ENCODE data around the gene OR2M4. TPM values are rescaled to one million over a fixed set of nuclear protein-coding genes. Genes with fewer than 3 reads are reported as not detected.
A peak's percentile ranks its signal among the peaks of the same experiment; 100 is the strongest.
"Not testable (repeated sequence)": the region's sequence is repeated elsewhere in the genome, so short reads cannot be mapped to it uniquely, and the experiment has no call there.

OR2M4 gene, protein sequence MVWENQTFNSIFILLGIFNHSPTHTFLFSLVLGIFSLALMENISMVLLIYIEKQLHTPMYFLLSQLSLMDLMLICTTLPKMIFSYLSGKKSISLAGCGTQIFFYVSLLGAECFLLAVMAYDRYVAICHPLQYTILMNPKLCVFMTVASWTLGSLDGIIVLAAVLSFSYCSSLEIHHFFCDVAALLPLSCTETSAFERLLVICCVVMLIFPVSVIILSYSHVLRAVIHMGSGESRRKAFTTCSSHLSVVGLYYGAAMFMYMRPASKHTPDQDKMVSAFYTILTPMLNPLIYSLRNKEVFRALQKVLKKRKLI
- total RNA-seq (not detected), polyA plus RNA-seq (not detected), total RNA-seq (0 reads per million in 6 experiments)

DNA sequence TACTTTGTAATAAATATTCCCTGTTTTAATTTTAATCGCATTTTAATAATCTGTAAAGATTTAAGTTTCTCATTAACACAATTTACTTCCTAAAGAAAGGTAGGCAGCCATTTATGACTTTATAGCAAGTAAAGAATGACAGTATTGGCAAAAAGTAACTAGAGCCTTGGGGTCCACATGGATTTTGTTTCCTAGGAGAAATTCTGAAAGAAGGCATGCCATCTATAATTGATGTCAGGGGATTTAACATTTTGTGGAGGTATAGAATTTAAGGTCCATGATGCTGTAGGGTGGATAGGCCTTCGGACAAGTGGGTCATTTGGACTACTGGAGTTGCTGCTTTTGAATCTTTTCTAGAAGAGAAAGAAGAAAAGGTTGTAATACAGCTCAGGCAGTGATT lies at the start of gene OR2M4:
Gene OR2M4, plus strand, starts transcription at position 301 of the 400 bp plus-strand sequence. CDS start 7,512 bp downstream, outside the sequence.
- peaks cover 0 to 7% (median 3%) of the 10 kb centered on the region in 3 donors for H3K36me3 Mint-ChIP-seq
- DNase-seq (no peak), ATAC-seq (no peak)
- H3K27me3 Mint-ChIP-seq = peaks cover 0 to 29% (median 13%) of the 10 kb centered on the region in 5 donors
- H3K4me3 Mint-ChIP-seq = no peak within 1 kb of the TSS
- POLR2A ChIA-PET = no interaction called here
- no peak within 1 kb of the TSS for H3K27ac Mint-ChIP-seq
- peaks cover 0 to 24% (median 12%) of the 10 kb centered on the region in 9 donors for H3K9me3 Mint-ChIP-seq
- no peaks in the 10 kb centered on the region for H3K4me1 Mint-ChIP-seq

DNA sequence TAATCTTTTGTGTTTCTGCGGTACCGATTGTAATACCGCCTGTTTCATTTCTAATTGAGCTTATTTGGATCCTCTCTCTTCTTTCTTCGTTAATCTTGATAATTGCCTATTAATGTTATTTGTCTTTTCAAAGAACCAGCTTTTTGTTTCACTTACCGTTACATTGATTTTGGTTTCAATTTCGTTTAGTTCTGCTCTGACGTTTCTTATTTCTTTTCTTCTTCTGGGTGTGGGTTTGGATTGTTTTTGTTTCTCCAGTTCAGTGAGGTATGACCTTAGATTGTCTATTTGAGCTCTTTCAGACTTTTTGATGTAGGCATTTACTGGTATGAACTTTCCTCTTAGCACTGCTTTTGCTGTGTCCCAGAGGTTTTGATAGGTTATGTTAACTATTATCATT lies 47.2 kb upstream of the OR2M4 start:
- POLR2A ChIA-PET = no interaction called here
- no peak overlapping the region for H3K27ac Mint-ChIP-seq
- H3K27me3 Mint-ChIP-seq = peaks cover 0 to 25% (median 11%) of the 10 kb centered on the region in 5 donors
- no peak for DNase-seq
- no peak overlapping the region for H3K4me3 Mint-ChIP-seq
- peaks cover 2 to 39% (median 10%) of the 10 kb centered on the region in 9 donors for H3K9me3 Mint-ChIP-seq
- ATAC-seq = no peak
- H3K4me1 Mint-ChIP-seq = no peaks in the 10 kb centered on the region
- peaks cover 0 to 4% (median 0%) of the 10 kb centered on the region in 3 donors for H3K36me3 Mint-ChIP-seq

DNA sequence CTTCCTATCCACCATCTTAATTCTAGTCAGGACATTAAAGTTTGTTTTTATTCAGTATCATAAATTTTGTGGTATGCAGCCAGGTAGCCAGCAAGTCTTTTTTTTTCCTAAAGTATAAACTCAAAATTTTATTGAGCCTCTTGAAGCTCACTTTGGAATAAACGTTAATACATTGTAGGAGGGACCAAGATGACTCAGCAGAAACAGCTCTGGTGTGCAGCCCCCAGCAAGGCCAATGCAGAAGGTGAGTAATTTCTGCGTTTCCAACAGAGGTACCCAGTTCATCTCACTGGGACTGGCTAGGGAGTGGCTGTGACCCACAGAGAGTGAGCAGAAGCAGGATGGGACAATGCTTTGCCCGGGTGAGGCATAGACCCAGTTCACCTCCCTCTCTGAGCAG lies 43.9 kb upstream of the OR2M4 start:
- Mint-ChIP-seq H3K9me3 (peaks cover 2 to 46% (median 10%) of the 10 kb centered on the region in 9 donors), H3K36me3 (no peaks in the 10 kb centered on the region), H3K4me3 (no peak overlapping the region), H3K27me3 (peaks cover 0 to 21% (median 11%) of the 10 kb centered on the region in 5 donors), H3K4me1 (no peaks in the 10 kb centered on the region), H3K27ac (no peak overlapping the region)
- ATAC-seq (no peak), DNase-seq (no peak)
- POLR2A ChIA-PET = no interaction called here

DNA sequence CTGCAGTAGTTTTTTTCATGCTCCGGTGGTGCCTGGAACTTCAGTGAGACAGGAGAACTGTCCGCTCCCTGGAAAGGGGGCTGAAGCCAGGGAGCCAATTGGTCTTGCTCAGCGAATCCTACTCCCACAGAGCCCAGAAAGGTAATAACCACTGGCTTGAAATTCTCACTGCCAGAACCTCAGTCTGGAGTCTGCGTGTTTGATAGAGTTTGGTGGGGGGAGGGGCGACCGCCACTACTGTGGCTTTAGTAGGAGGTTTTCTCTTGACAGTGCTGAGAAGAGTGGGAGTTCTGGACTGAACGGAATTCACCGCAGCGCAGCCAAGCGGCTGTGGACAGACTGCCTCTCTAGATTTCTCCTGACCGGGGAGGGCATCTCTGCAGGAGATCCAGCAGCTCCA lies 42.2 kb upstream of the OR2M4 start:
- no peak for ATAC-seq
- H3K36me3 Mint-ChIP-seq = no peaks in the 10 kb centered on the region
- POLR2A ChIA-PET = no interaction called here

DNA sequence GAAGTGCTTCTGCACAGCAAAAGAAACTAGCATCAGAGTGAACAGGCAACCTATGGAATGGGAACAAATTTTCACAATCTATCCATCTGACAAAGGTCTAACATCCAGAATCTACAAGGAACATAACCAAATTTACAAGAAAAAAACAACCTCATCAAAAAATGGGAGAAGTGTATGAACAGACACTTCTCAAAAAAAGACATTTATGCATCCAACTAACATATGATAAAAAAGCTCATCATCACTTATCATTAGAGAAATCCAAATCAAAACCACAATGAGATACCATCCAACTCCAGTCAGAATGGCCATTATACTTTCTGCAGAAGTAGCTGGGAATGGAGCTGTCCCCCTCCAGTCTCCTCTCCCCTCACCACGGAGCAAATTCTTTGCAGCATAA lies 37.1 kb upstream of the OR2M4 start:
- Mint-ChIP-seq H3K4me3 (no peak overlapping the region), H3K4me1 (no peaks in the 10 kb centered on the region), H3K27me3 (peaks cover 0 to 4% (median 0%) of the 10 kb centered on the region in 5 donors), H3K9me3 (peaks cover 0 to 40% (median 16%) of the 10 kb centered on the region in 9 donors), H3K36me3 (no peaks in the 10 kb centered on the region), H3K27ac (no peak overlapping the region)
- DNase-seq (no peak), ATAC-seq (no peak)
- POLR2A ChIA-PET = no interaction called here

More for the DNA sequence above, 42.2 kb upstream of the OR2M4 start:
- H3K4me1 Mint-ChIP-seq = no peaks in the 10 kb centered on the region
- H3K27ac Mint-ChIP-seq = no peak overlapping the region
- DNase-seq = no peak
- peaks cover 2 to 30% (median 12%) of the 10 kb centered on the region in 9 donors for H3K9me3 Mint-ChIP-seq
- no peak overlapping the region for H3K4me3 Mint-ChIP-seq
- H3K27me3 Mint-ChIP-seq = peaks cover 0 to 20% (median 11%) of the 10 kb centered on the region in 5 donors

DNA sequence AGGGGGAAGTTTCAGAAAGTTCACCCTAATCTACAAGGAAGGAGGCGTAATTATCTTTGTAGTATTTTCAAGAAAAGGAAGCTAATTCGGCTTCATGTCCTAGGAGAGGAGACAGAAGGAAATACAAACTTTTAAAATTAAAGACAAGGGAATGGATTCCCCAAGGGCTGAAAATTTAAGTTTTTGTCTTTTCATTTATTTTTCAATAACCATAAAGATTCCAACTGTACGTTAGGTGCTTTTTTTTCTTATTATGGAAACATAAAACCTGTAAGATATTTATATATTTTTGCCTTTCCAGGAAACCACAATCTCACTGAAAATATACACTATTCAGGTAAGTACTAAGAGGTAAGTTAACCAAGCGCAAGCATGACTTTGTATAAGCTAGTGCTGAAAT lies 34.3 kb upstream of the OR2M4 start, which contains the start of gene OR2M3:
Gene OR2M3, plus strand, starts transcription at position 301 of the 400 bp plus-strand sequence. CDS start 5,803 bp downstream, outside the sequence.
- POLR2A ChIA-PET = no interaction called here
- Mint-ChIP-seq H3K4me3 (no peak within 1 kb of the TSS), H3K27me3 (peaks cover 0 to 2% (median 0%) of the 10 kb centered on the region in 5 donors), H3K4me1 (no peaks in the 10 kb centered on the region), H3K36me3 (no peaks in the 10 kb centered on the region), H3K27ac (no peak within 1 kb of the TSS), H3K9me3 (peaks cover 0 to 29% (median 9%) of the 10 kb centered on the region in 9 donors)
- ATAC-seq = no peak
- no peak for DNase-seq

DNA sequence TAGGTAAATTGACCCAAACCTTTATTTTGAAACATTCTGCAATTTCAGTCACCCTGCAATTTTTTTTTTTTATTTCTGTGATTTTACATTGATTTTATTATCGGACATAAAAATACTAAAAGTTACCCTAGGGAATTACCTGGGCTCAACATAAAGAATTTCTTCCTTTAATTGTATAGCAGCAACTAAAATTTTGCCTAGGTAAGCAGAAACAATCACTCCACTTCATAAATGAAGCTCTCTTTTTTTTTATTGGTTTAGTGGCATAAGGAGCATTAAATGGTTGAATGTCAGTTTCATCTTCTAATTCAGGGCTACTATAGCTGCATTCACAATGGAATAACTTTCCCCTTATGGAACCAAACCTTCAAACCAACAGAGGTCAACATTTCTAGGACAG lies 15.3 kb upstream of the OR2M4 start:
- H3K27me3 Mint-ChIP-seq = peaks cover 5 to 35% (median 10%) of the 10 kb centered on the region in 5 donors
- H3K36me3 Mint-ChIP-seq = no peaks in the 10 kb centered on the region
- peaks cover 0 to 23% (median 3%) of the 10 kb centered on the region in 9 donors for H3K9me3 Mint-ChIP-seq
- DNase-seq (no peak), ATAC-seq (no peak)
- H3K4me3 Mint-ChIP-seq = no peak overlapping the region
- POLR2A ChIA-PET = no interaction called here
- no peaks in the 10 kb centered on the region for H3K4me1 Mint-ChIP-seq
- H3K27ac Mint-ChIP-seq = no peak overlapping the region

DNA sequence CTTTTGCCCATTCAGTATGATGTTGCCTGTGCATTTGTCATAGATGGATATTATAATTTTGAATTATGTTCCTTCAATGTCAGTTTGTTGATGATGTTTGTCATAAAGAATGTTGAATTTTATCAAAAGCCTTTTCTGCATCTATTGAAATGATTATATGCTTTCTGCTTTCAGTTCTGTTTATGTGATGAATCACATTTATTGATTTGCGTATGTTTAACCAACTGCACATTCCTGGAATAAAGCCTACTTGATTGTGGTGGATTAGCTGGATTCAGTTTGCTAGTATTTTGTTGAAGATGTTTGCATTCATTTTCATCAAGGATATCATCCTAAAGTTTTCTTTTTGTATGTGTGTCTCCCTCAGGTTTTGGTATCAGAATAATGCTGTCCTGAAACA lies 5.7 kb upstream of the OR2M4 start:
- Mint-ChIP-seq H3K9me3 (peaks cover 4 to 27% (median 10%) of the 10 kb centered on the region in 9 donors), H3K4me3 (no peak overlapping the region), H3K27ac (no peak overlapping the region), H3K27me3 (peaks cover 2 to 23% (median 12%) of the 10 kb centered on the region in 5 donors), H3K36me3 (peaks cover 0 to 7% (median 3%) of the 10 kb centered on the region in 3 donors), H3K4me1 (no peaks in the 10 kb centered on the region)
- ATAC-seq (no peak), DNase-seq (no peak)
- POLR2A ChIA-PET = no interaction called here

DNA sequence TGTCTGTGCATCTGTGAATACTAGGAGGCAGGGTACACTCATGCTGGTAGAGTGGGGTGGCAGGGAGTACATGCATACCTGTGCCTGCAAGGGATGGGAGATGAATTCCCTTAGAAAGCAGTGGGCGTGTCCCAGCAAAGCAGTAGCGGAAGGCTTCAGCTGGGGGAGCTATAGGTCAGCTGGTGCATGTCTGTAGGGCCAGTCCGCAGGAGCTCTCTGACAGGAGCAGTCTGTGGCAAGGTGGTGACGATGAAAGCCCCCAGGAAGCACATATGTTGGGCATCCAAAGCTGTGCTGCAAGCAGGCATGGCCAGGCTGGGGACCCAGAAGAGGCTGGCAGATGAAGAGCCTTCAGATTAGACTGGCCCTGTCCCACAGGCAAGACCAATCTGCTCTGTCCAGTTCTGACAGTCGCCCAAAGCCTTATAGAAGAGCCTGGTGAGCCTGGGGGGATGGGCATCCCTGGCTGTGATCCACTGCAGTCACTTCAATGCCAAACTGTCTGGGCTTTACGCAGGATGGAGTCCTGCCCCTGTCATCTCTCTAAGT lies 1.8 kb upstream of the OR2M4 start:
- ATAC-seq = no peak
- Mint-ChIP-seq H3K9me3 (peaks cover 0 to 24% (median 10%) of the 10 kb centered on the region in 9 donors), H3K36me3 (peaks cover 0 to 7% (median 3%) of the 10 kb centered on the region in 3 donors), H3K4me1 (no peaks in the 10 kb centered on the region), H3K4me3 (no peak overlapping the region), H3K27me3 (peaks cover 2 to 24% (median 10%) of the 10 kb centered on the region in 5 donors), H3K27ac (no peak overlapping the region)
- no peak for DNase-seq
- POLR2A ChIA-PET = no interaction called here

DNA sequence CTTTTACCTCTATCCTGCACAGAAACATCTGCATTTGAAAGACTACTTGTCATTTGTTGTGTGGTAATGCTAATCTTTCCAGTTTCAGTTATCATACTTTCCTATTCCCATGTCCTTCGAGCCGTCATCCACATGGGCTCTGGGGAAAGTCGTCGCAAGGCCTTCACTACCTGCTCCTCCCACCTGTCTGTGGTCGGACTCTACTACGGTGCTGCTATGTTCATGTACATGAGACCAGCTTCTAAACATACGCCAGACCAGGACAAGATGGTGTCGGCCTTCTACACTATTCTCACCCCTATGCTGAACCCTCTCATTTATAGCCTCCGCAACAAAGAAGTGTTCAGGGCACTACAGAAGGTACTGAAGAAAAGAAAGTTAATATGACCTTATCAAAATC lies 8.3 kb downstream of the OR2M4 start:
- Mint-ChIP-seq H3K27me3 (peaks cover 8 to 25% (median 15%) of the 10 kb centered on the region in 5 donors), H3K27ac (no peak overlapping the region), H3K4me1 (peaks cover 2 to 6% (median 3%) of the 10 kb centered on the region in 4 donors), H3K36me3 (no peaks in the 10 kb centered on the region), H3K9me3 (peaks cover 0 to 6% (median 0%) of the 10 kb centered on the region in 9 donors), H3K4me3 (no peak overlapping the region)
- DNase-seq = no peak
- no peak for ATAC-seq
- POLR2A ChIA-PET = no interaction called here

DNA sequence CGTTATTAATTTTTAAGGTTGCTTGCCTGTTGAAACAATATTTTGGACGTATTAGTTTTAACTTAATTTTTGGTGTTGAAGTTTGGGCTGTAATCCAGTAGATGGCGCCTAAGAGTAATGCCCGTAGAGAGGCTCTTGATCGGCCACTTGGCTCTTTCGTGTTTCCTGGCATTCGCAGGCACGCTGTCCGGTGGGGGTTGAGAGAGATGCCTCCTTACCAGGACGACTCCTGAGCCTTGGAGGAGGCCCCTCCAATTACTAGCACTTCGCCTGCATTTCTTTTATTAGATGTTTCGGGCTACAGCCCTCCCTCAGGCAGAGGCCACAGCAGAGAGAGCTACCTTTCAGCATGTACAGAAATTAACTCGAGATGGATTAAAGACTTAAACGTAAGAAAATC lies 12.0 kb downstream of the OR2M4 start:
- POLR2A ChIA-PET = no interaction called here
- ATAC-seq = peak in 1 of 2 donors; percentile 39

DNA sequence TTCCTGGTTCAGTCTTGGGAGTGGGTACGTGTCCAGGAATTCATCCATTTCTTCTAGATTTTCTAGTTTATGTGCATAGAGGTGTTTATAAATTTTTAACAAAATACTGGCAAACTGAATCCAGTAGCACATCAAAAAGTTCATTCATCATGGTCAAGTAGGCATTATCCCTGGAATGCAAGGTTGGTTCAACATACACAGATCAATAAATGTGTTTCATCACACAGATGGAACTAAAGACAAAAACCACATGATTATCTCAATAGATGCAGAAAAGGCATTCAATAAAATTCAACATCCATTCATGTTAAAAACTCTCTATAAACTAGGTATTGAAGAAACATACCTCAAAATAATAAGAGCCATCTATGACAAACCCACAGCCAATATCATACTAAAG lies 28.1 kb downstream of the OR2M4 start:
- H3K27me3 Mint-ChIP-seq, H3K4me1 Mint-ChIP-seq, POLR2A ChIA-PET, H3K4me3 Mint-ChIP-seq, H3K36me3 Mint-ChIP-seq, DNase-seq, H3K27ac Mint-ChIP-seq, ATAC-seq: not testable (repeated sequence)
- peaks cover 6 to 31% (median 19%) of the 10 kb centered on the region in 9 donors for H3K9me3 Mint-ChIP-seq

More for the DNA sequence above, 12.0 kb downstream of the OR2M4 start:
- no peak overlapping the region for H3K27ac Mint-ChIP-seq
- peaks cover 2 to 6% (median 3%) of the 10 kb centered on the region in 4 donors for H3K4me1 Mint-ChIP-seq
- H3K27me3 Mint-ChIP-seq = peaks cover 12 to 47% (median 14%) of the 10 kb centered on the region in 5 donors
- no peaks in the 10 kb centered on the region for H3K9me3 Mint-ChIP-seq
- peak in 6 of 10 donors; percentile 6 to 62 (median 30) for DNase-seq
- peak overlapping the region in 4 of 10 donors; percentile 41 to 67 (median 52) for H3K4me3 Mint-ChIP-seq
- no peaks in the 10 kb centered on the region for H3K36me3 Mint-ChIP-seq

DNA sequence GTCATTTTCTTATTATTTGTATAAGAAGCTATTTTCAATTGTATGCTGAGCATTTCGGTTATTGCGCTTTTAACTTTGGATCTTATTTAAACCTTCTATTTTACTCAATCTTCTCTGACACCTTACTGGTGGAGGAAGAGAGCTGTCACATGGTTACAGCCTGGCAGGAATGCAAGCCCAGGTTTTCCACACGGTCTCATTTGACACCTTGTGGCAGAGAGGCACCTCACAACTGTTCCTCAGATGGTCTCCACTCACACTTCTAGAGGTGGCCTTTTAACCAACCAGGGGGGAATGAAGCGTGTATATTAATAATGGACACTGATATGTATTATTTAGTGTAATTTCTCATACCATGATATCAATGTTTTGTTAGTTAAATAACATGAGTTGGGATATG lies 37.0 kb downstream of the OR2M4 start:
- Mint-ChIP-seq H3K9me3 (peaks cover 0 to 18% (median 3%) of the 10 kb centered on the region in 9 donors), H3K27me3 (peaks cover 0 to 8% (median 3%) of the 10 kb centered on the region in 5 donors), H3K27ac (no peak overlapping the region), H3K4me1 (no peaks in the 10 kb centered on the region), H3K36me3 (peaks cover 0 to 6% (median 0%) of the 10 kb centered on the region in 3 donors), H3K4me3 (no peak overlapping the region)
- ATAC-seq (no peak), DNase-seq (no peak)
- POLR2A ChIA-PET = no interaction called here

Data from naive thymus-derived CD8-positive, alpha-beta T cell (primary cell).